NCI-H345 (cell line): ENCODE data around the gene RPL15.

Experiments
- DNase-seq: peaks from one replicate; lab custom pipeline; 2025; lab: John Stamatoyannopoulos, UW

RPL15 gene

DNA sequence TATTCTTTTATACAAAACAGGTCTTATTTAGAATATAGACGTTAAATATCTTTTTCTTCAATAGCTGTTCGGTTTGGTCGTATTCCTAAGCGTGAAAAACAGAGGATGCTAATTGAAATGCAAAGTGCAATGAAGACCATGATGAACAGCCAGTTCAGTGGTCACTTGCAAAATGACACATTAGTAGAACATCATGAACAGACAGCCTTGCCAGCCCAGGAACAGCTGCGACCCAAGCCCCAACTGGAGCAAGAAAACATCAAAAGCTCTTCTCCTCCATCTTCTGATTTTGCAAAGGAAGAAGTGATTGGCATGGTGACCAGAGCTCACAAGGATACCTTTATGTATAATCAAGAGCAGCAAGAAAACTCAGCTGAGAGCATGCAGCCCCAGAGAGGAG, 45.0 kb downstream of the RPL15 start:
- no peak for DNase-seq

DNA sequence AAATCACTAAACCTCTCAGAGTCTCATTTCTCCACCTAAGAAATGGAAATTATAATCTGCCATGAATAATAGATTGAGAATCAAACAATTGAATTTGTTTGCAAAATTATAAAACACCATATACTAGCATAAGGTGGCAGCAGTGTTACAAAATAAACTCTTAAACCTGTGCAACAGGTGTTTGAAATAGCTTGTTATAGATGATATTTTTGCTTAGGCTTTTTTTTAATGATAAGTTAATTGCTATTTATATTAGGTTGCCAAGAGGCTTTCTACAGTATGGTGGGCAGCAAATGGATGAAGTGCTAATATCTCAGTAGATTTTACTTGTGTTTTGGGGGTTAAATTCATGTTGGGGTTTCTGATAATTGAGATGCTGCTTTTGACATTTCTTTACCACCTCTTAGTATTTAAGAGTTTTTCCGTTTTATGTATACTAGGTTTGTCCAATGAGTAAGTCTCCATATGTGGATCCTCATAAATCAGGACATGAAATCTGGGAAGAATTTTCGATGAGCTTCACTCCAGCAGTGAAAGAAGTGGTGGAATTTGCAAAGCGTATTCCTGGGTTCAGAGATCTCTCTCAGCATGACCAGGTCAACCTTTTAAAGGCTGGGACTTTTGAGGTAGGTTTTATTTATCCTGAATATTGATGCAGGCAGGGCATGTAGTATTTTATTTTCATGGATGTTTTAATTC, 47.8 kb downstream of the RPL15 start:
- no peak for DNase-seq

GRCh38 chr3:23966328-23966727, 49.4 kb downstream of the RPL15 start:
- DNase-seq: no peak

- no peak for DNase-seq
Measured at GRCh38 chr3:23968463-23969184, 51.7 kb downstream of the RPL15 start.

- no peak for DNase-seq
Measured at GRCh38 chr3:23969393-23969792, 52.5 kb downstream of the RPL15 start.
